Activated CD8-positive, alpha-beta memory T cell treated with anti-CD3 and anti-CD28 coated beads for 36 hours (primary cell): ENCODE data around the gene IL4R. TPM values are rescaled to one million over a fixed set of nuclear protein-coding genes. Genes with fewer than 3 reads are reported as not detected.

Experiments
- total RNA-seq, 2 experiments: library from RNA; stranded (reverse); gene quantifications; one replicate each; pipeline ENCODE4 v1.2.3, GENCODE V29; 2021

Gene IL4R
- total RNA-seq, 2 experiments from 2014 or later: 153 to 157 TPM

Other genes with a start within 250 kb of the IL4R start
- gene C16orf82, start 247.0 kb upstream of the IL4R start, total RNA-seq: not detected
- 1 to 10 TPM; 8.4 to 8.8 TPM for gene KDM8, start 110.4 kb upstream of the IL4R start, total RNA-seq
- 100 to 1,000 TPM; 117 to 118 TPM for gene NSMCE1, start 45.2 kb upstream of the IL4R start, total RNA-seq
- gene IL21R, start 88.2 kb downstream of the IL4R start, total RNA-seq: 10 to 100 TPM; 85.4 to 86.4 TPM
- 10 to 100 TPM; 60.3 to 61.0 TPM for gene GTF3C1, start 235.9 kb downstream of the IL4R start, total RNA-seq
- gene KATNIP, start 236.2 kb downstream of the IL4R start, total RNA-seq: 10 to 100 TPM; 14.9 to 16.1 TPM